Measurements from ENCODE around the gene C10orf95.

- TF ChIP-seq, protein P1, sequence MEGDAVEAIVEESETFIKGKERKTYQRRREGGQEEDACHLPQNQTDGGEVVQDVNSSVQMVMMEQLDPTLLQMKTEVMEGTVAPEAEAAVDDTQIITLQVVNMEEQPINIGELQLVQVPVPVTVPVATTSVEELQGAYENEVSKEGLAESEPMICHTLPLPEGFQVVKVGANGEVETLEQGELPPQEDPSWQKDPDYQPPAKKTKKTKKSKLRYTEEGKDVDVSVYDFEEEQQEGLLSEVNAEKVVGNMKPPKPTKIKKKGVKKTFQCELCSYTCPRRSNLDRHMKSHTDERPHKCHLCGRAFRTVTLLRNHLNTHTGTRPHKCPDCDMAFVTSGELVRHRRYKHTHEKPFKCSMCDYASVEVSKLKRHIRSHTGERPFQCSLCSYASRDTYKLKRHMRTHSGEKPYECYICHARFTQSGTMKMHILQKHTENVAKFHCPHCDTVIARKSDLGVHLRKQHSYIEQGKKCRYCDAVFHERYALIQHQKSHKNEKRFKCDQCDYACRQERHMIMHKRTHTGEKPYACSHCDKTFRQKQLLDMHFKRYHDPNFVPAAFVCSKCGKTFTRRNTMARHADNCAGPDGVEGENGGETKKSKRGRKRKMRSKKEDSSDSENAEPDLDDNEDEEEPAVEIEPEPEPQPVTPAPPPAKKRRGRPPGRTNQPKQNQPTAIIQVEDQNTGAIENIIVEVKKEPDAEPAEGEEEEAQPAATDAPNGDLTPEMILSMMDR (IDR thresholded peaks at IDR 0.05; ENCODE audit: low read depth, low read length, poor library complexity, severe bottlenecking) = no peak
- TF ChIP-seq EZH2phosphoT487 (IDR thresholded peaks at IDR 0.05; ENCODE audit: borderline replicate concordance, low read length) = no peak
Observed at GRCh38 chr10:102413806-102414561, 37.4 kb downstream of the C10orf95 start.

All from DOHH2 (cell line).